Measurements from ENCODE around the gene TSHB.
"Not testable (repeated sequence)": the region's sequence is repeated elsewhere in the genome, so short reads cannot be mapped to it uniquely, and the experiment has no call there.

TSHB gene

DNA sequence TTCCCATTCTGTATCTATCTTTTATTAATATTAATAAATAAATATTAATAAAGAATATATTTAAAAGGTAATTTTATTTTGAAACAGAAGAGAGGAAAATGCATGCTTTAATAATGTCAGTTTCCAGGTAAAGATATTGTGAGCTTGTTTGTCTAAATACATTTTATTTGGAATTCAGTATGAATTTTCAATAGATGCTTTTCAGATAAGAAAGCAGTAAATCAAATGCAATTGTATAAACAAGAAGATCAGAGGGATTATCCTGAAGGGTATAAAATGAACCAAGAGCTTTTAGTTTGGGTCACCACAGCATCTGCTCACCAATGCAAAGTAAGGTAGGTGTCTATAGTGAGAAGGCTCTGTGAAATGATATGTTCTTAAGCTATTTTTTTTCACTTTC lies at the start of gene TSHB:
Gene TSHB (plus strand): TSS at position 301 of the 400 bp plus-strand sequence. CDS start 3,537 bp downstream, outside the sequence.
- DNase-seq, result no peak

DNA sequence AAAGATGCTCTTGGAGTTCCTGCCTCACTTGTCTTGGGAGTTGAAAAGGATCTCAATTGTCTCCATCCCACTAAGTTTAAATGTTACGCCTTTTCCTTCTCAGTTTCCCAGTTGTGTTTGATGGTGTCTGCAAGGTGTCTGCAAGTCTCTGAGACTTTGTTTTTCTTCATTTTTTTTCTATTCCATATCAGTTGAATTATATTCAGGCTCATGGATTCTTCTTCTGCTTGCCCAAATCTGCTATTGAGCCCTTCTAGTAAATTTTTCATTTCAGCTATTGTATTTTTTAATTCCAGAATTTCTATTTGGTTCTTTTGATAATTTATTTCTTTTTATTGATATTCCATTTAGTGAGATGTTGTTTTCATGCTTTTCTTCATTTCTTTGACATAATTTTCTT lies 47.4 kb upstream of the TSHB start:
- no peak for DNase-seq

DNA sequence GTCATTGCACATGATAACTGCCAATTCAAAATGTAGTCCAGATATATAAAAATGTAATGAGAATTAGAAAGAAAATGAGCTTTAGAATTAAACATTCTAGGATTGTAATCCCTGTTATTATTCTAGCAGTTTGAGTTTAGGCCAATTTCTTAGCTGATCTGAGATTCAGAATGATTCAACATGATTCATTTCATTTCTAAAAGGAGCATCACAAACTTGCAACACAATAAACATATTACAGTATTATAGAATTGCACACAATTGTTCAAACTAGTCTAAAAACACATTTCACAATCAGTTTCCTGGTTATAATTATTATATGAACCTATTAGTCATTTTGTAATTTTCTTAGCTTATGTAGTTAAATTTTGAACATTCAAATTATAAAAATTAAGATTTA lies 43.3 kb upstream of the TSHB start:
- DNase-seq, result no peak

DNA sequence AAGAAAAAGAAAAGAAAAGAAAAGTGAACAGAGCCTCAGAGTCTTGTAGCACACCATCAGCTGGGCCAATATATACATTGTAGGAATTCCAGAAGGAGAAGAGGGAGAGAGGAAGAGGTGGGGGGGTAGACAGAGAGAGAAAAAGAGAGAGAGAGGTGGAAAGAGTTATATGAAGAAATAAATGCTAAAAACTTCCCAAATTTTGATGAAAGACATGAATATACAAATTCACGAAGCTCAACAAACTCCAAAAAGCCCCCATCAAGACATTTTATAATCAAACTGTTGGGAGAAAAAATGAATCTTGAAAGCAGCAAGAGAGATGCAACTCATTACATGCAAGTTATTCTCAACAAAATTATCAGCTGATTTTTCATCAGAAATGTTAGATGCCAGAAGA lies 41.5 kb upstream of the TSHB start:
- DNase-seq, result no peak

DNA sequence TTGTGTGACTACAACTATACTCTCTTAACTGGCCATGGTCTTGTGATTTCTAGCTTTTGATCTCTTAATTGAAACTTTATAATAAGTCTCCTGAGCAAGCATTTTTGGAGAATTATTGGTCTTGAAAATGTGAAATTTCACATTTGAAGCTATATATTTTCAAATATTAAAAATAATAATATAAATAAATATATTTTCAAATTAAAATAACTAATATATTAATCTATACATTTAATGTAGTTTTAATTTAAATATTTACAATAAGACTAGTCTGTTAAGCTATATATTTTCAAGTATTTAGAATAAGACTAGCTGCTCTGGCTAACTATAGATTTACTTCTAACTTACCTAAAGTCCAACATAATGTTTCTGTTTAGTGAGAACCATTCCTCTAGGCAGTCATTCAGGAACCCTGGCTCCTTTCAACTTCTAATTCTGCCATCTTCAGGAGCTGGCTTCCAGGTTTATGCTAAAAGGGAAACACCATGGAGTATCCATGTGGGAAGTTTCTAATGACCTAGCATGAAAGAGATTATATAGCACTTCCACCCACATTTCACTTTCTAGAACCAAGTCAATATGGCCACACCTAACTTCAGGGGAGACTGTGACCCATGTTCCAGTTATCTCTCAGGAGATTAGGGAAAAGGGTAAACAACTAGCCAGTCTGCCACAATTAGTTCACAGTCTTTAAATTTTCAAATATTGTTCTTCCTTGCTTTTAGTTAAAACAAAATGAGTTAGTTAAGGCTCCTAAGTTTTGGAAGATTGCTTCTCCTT lies 31.9 kb upstream of the TSHB start:
- no peak for DNase-seq

DNA sequence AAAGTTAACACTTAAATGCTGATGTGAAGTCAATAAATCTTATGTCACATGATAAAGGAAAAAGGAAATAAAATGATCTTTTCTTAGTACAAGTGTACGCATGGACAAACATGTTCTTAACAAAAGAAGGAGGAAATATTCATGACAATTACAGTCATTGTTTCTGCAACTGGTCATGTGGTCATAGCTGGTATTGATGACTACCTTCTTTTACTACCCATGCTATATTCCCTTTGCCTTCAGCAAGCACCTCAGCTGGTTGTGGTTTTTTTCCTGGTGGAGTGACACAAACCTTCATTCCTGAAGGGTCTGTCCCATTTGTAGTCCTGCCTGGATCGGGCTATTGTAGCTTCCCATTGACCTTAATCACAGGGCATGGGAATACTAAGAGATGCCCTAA lies 23.4 kb upstream of the TSHB start:
- DNase-seq, result peak; percentile 67

DNA sequence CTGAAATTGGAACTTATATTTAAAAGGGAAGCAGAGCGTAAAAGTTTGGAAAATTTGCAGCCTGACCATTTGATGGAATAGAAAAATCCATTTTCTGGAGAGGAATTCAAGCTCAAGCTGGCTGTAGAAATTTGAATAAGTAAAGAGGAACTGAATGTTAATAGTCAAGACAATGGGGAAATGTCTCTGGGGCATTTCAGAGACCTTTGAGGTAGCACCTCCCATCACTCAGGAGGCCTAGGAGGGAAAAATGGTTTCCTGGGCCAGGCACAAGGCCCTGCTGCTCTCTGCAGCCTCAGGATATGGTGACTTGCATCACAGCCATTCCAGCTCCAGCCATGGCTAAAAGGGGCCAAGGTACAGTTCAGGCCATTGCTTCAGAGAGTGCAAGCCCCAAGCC lies 17.6 kb upstream of the TSHB start:
- DNase-seq, result no peak

DNA sequence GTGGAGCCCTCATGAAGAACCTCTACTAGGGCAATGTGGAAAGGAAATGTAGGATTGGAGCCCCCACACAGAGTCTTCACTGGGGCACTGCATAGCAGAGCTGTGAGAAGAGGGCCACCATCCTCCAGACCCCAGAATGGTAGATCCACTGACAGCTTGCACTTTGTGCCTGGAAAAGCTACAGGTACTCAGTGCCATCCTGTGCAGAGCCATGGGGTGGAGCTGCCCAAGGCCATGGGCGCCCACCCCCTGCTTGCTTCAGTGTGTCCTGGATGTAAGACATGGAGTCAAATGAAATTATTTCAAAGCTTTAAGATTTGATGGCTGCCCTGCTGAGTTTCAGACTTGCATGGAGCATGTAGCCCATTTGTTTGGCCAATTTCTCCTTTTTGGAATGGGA lies 17.2 kb upstream of the TSHB start:
- no peak for DNase-seq

DNA sequence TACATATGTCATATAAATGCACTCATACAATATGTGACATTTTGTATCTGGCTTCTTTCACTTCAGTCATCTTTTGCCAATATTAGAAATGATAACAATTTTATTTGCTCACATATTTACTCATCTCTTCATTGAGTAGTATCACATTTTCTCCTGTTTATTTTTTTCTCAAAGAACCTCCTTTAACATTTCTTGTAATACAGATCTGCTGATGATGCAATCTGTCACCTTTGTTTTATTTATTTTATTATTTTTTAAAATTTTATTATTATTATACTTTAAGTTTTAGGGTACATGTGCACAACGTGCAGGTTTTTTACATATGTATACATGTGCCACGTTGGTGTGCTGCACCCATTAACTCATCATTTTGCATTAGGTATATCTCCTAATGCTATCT lies 15.8 kb upstream of the TSHB start:
- DNase-seq, result no peak

DNA sequence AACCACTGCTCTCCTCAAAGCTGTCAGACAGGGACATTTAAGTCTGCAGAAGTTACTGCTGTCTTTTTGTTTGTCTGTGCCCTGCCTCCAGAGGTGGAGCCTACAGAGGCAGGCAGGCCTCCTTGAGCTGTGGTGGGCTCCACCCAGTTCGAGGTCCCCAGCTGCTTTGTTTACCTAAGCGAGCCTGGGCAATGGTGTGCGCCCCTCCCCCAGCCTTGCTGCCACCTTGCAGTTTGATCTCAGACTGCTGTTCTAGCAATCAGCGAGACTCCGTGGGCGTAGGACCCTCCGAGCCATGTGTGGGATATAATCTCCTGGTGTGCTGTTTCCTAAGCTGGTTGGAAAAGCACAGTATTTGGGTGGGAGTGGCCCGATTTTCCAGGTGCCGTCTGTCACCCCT lies 10.1 kb upstream of the TSHB start:
- not testable (repeated sequence) for DNase-seq

DNA sequence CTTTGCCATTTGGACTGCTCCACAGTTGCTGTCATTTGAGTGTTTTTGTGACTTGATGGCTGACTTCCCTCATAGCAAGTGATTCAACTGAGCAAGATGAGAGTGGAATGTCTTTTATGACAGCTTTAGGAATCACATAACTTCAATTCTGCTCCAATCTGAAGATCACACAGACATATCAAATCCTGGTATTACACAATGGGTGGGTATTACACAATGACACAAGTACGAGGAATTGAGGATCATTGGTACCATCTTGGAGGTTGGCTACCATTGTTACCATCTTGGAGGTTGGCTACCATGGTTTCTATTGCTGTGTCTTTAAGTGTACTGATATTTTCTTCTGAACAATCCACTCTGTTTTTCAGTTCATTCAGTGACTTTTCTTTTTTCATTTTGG lies 8.5 kb upstream of the TSHB start:
- DNase-seq, result no peak

DNA sequence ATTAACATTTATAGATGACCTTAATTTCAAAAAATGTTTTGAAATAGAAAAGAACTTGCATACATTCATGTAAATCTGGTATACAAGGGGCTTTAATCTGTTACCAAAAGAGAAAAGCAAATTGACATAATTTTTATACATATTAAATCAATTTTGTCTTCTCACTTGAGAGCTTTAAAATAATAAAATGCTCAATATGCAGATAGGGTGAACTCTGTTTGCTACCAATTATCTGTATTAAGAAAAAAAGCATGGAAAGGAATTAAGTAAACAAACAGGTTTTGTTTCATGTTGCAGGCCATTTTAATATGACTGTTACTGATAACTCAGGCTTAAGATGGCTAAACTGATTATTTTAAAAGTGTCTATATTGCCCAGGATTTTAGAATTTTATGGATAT lies 6.0 kb upstream of the TSHB start:
- DNase-seq, result no peak

DNA sequence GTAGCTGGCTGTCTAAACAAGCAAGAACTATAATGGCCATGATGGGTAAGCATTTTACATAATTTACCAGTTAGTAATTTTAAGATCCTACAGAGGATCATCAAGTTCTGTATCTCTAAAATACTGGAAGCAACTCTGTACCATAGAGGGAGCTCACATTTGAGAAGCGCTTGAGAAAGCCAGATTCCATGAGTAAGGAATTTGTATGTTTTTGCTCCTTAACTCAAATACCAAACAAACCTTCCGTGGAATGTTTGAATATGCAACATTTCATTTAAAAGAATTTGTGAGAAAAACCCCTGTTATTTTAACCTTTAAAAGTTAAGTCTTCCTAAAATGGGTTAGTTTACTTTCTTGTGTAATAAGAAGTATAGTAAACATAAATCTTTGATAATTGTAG lies 2.0 kb downstream of the TSHB start:
- no peak for DNase-seq

DNA sequence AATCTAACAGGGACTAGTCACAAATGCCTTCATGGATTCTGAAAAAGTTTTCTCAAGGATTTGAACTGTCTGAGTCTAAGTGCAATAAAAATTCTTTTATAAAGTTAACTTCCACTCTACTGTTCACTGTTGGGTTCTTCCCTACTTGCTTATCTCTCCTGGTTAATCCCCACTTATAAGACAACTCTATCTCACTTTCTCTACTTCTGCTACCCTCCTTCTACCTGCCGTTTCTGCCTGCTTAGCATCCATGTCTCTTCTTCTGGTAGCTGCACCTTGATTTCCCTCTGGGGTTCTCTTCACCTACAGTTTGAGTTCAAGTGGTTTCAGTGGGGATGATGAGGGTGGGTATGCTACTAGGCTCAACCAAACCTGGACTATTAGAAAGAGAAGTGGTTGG lies 6.0 kb downstream of the TSHB start:
- DNase-seq, result no peak

DNA sequence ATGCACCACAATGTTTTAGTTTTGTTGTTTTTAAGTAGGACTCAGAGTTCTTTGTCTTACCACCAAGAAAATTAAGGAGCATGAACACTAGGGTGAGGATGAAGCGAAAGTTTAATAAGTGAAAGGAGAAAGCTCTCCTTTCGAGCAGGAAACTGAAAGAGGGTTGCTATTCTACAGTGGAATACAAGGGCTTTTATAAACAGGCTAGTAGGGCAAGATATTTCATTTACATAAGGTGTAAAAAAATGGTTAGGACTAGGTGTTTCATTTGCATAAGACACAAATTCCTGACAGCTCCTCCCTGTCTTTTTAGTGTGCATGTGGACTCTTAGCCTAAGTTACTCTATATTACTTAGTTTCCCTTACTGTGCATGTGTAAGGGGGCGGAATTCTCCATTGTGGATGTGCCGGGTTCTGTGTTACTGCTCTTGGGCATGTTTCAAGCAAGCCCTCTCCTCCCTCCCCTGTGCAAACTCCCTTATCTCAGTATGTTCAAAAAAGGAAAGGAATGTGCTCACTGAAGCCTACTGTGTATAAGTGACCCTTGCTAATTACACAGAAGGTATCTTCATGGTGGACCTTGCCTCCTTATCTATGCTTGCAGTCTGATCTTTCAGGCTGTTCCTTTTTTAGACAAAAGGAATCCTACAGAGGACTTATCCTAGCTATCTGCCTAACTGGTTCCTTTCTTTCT lies 7.3 kb downstream of the TSHB start:
- peak; percentile 60 for DNase-seq

DNA sequence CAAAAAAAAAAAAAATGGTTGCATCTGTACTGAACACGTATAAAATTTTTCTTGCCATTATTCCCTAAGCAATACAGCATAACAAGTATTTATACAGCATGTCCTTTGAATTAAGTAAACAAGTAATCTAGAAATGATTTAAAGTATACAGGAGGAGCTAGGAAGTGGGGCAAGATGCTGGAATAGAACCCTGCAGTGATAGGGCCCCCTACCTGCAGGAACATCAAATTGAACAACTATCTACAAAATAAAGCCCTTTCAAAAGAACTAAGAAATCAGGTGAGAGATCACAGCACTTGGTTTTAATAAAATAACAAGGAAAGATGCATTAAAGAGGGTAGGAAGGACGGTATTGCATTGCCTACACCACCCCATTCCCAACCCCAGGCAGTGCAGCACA lies 10.9 kb downstream of the TSHB start:
- no peak for DNase-seq

DNA sequence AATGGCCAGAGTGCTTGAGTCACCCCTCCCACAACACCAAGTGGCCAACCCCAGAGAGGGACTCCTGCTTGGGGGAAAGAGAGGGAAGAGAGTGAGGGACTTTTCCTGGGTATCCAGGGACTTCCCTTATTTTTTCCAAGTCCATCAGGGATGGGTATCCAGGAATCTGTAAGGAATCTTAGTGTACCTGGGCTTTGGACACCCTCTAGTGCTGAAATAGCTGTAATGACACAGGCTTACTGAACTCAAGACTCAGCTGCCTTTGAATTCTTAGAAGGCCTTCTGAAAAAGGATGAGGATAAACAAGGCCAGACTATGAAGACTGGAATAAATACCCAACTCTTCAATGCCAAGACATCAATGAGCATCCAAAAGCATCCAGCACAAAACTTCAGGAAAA lies 12.0 kb downstream of the TSHB start:
- DNase-seq, result no peak

DNA sequence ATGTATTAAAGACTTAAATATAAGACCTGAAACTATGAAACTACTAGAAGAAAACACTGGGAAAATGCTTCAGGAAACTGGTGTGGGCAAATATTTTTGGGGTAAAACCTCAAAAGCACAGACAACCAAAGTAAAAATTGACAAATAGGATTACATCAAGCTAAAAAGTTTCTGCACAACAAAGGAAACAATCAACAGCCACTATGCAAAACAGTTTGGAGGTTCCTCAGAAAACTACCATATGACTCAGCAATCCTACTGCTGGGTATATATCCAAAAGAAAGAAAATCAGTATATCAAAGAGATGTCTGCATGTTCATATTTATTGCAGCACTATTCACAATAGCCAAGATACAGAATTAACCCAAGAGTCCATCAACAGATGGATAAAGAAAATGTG lies 17.1 kb downstream of the TSHB start:
- no peak for DNase-seq

DNA sequence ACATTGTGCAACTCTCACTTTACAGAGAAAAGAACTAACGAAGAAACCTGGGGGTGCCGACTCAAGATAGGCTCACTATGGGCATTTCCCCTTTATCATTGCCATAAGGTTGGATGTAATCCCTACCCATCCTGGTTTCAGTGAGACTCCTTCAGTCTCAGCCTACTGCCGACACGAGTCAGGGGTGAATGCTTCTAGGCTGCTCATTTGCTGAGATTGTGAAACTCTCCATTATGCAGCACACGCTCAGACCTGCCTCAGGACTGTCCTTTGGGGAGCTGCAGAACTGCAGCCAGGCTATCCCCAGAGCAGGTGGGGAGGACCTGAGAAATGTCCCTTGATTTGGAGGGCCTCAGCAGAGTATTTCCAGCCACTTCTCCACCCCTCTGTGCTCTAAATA lies 22.2 kb downstream of the TSHB start:
- DNase-seq, result no peak

DNA sequence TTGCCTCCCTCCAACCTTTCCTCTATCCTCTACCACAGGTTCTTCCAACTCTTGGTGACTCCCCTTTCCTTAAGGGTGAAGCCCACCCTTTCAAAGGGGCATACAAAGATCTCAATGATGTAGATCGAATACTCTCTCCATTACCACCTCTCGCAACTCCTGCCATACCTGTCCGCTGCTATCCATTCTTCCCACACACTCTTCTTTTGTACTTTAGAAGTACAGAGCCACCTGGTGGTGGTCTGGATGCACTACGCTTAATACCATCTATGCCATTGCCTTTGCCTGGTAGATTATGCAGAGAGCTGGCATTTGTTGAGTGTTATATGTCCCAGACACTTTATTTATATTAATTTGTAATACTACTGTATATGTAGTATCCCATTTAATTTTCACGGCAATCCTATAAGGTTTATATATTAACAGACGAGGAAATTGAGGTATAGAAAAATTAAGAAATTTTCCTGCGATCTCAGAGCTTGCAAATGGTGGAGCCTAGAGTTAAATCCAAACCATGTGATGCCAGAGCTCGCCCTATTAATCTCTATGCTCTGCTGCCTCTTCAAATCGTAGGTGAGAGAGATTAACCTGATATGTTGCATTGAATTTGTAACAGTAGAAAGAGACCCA lies 22.9 kb downstream of the TSHB start:
- DNase-seq, result peak; percentile 79

DNA sequence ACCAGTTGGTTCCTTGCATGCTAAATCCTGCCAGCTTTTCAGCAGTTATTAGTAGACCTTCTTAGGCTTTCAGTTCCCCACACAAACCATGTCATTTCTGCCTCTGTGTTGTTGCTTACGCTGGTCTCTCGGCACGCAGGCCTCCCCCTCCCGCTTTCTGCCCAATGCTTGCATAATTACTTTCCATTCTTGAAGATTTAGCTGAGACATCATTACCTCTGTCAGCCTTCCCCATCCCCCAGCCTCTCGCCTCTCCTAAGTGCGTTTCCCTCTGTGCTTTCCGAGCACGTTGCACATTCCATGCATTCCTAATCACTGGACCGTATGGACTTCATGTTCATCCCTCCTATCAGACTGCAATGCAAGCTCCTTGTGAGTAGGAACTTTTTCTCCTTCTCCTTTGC lies 26.8 kb downstream of the TSHB start:
- DNase-seq, result peak; percentile 95

DNA sequence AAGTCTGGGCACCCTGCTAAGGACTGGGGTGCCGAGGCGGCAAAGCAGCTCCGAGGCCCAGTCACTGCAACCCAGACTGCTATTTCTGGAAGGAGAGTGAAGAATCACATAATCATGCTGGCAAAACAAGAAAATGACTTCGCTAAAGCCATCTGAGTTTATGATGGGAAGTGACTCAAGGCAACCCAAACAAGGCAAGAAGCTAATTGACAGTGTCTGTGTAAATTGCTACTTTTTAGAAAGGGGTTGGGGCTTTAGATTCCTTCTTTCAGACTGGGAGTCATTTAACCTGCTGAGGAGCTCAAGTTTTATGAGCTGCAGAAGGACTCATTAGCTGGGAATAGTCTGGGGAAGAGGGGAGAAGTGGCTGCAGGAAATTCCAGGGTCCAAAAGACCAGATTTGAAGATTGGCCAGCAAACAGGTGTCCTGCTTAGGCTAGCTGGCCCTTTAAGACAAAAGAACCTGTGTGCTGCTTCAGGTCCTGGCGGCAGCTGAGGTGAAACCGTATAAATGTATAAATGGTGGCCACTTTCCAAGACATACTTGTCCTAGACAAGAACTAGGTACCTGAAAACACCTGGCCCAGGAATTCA lies 28.1 kb downstream of the TSHB start:
- DNase-seq, result peak; percentile 88

DNA sequence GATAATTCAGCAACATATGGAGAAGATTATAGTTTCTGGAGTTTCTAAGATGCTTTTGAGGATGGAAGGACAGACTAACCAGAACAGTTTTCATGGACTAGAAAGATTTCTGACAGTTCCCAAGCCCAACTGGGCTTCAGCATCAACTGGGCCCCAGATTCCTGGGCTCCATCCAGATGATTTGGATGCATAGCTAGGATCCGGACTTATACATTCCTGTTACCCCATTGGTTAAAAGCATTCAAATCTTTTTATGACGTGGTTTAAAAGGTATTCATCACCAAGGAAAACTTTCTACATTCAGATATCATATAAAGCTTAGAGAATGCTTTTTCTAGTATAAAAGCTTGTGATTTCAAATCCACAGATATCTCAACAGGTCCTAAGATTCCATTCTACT lies 29.7 kb downstream of the TSHB start:
- no peak for DNase-seq

DNA sequence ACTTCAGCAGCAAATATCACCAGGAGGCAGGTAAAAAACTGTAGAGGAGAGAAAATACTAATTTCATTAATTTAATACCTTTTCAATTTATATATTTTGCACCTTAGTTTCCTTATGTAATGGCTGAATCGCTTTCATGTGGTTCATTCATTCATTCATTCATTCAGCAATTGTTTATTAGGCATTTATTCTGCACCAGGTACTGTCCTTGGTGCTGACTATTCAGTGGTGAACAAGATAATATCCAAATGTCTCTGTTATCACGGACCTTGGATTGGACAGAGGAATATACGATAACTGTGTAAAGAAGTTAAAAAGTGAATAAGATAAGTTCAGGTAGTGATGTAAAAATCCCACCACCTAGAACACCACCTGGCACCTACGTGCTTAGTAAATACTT lies 30.9 kb downstream of the TSHB start:
- no peak for DNase-seq

All from islet precursor cell (in vitro differentiated cells).